GM18511 (cell line): ENCODE measurements around the gene TRERF1.
"Not testable (repeated sequence)": the region's sequence is repeated elsewhere in the genome, so short reads cannot be mapped to it uniquely, and the experiment has no call there.

Experiments used
- ATAC-seq: cut with Tn5 transposase; IDR thresholded peaks from one replicate; pipeline ENCODE4 v1.9.1; 2021; ENCODE audit warnings: mild to moderate bottlenecking, moderate library complexity; ENCODE audit not compliant: unreplicated experiment

TRERF1 gene

DNA sequence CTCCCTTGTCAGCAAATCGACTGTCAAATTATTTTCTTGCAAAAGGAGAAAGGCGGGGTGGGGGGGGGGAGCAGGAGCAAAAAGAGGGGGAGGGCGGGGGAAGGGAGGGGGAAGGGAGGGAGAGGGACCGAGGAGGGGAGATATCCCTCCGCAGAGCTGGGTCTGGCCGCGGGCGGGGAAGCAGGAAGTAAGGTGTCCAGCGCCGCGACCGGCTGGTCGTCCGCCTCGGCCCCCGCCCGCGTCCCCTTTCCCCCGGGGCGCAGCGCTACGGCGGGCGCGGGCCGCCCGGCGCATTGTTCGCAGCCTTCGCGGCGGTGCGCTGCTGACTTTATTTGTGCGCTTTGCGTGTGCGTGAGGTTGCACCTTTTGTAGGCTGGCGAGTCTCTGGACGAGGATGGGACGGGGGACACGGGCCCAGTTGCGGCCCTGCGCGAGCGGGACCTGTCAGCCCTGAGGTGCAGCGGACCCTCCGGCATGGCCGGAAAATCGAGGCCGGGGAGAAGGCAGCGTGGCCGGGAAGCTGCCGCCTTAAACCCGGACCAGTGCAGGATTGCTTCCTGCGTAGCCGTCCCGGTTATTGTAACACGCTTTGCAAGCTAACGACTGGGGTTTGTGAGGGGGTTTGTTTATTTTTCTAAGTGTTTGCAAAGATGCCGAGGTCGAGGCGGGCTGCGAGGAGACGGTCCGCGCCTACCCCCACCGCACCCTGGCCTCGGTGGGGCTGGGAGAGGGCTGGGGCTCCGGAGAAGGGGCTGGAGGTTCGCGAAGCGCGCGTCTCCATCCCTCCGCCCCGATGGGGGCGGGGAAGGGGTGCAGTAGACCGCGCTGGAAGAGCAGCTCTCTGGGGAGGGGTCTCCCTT is 675 bp upstream of the TRERF1 start:
- ATAC-seq: peak; percentile 40

DNA sequence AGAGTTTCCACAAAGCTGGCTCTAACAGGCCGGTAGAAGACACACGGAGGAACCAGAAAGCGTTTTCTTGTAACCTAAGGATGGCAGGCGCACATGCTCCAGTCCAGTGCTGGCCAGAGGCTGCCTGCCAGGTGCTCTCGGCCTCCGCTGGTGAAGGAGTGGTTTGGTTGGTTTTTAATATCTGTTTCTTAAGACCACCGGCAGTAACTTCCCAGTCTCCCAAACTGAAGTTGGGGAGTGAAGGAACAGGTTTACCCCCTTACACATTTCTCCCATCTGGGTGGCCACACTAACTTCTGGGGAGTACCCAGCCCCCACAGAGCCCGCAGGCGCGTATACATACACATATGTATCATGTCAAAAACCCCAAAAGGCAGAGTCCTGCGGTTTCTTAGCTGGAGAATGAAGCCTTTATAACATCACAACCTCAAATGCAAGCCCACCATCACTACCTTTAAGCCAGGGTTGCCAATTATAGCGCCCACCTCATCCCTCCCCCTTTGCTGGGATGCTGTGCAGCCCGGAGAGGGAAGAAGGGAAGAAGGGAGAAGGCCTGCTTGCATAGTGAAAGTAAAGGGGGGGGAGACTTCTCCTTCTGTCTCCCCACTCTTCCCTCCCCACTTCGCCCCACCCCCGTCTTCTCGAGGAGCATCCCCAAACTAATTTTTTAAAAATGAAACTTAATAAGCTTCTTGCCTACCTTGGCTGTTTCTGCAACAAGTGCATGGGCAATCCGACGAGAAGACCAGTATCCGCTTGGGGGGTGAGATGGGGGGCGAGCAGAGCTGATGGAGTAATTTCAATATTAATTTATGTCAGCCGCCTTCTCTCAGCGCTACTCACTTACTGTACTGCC is 1.0 kb downstream of the TRERF1 start:
- ATAC-seq: peak; percentile 1

DNA sequence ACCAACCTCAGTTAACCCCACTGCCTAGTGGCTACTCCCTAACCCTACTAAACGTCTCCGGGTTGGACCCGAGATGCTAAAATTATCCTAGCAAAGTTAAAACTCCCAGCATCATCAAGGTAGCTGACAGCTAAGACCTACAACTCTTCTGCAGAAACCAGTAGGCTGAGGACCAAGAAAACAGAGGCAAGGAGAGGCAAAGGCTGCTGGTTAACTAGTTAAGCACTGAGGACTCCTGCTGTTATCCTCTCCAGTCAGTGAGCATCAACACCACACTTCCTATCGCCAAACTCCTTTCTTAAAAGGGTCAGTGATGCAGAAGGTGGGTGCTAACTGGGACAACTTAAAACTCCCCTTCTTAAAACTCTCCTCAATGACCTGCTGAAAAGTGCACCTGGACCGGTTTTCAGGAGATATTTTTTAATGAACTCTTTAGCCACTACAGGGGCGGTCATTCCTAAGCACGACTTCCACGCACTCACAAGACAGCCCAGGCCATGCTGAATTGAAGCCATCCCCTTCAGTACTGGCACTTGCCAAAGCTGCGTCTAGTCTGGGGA is 1.7 kb downstream of the TRERF1 start:
- ATAC-seq: no peak

DNA sequence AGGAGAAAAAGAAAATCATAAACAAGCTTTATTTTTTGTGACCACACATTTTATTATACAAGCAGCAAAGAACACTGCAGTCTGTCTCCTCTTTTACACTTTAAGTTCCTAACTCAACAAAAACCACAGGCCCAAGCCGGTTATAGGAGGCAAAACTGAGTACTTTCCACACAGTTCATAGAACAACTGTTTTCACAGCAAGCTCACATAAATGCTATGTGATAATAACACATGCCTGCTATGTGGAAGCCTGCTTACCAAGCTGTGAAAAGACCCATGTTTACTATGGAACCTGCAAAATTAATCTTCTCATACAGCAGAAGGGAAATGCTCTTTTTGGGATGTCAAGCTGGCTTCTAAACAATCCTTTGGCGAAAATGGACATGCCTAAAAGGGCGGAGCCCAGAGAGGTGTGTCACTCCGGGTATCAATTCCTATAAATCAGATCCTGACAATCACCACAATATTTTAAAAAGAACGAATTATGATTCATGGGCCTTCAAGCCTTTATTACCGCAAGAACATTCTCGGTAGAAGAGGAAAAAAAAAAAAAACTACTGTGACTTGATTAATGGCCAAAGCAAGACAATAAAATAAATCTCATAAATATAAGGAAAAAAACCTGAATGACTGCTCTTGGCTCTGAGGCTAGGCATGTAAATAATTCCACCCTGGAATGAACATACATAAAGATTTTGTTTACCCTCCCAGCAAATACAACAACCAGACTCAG is 2.6 kb downstream of the TRERF1 start:
- ATAC-seq: no peak

DNA sequence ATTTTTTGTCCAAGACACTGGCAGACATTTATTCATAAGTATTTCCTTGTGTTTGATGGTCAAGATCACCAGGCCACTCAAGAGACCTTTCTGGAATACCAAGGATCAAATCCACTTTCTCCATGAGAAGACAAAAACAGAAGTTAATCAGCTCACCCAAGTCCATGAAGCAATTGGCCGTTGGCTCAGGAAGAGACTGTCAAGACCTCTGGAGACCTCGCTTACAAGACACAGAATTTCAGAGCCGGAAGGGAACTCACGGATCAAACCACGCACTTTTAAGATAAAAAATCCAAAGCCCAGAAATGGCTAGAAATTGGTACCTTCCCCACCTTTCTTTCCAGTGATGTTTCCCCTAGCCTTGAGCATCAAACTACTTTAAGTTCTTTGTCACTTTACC is 3.3 kb downstream of the TRERF1 start:
- no peak for ATAC-seq

DNA sequence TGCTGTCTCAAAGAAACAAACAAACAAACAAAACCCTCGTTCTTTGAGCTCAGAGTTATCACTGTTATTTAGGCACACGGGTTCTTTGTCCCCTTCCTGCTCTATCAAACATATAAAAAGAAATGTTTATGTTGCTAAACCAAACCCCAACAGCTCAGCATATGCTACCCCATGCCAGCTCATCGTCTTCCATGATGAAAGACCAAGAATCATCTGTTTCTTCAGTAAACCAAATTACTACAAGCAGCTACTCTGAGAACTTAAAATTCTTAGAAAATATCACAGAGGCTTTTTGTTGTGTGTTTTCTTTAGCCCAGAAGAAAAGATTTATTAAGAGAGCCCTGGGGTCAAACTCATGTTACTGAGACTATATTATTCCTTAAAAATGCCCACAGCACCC is 4.7 kb downstream of the TRERF1 start:
- ATAC-seq: no peak

DNA sequence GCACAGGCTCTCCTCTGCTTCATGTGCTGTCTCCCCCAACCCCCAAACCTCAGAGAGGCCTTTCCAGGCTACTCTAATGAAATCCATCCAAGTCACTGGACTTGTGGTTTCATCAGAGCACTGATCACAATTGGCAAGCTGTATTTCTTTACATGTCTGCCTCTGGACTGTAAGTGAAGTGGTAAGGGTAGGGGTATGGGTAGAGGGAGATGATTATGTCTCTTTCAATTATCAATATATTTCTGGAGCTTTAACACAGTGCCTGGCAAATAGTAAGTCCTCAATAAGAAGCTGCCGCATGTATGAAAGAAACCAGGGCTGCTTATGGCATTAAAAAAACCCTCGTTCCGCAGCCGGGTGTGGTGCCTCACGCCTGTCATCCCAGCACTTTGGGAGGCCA is 5.4 kb downstream of the TRERF1 start:
- ATAC-seq: no peak

DNA sequence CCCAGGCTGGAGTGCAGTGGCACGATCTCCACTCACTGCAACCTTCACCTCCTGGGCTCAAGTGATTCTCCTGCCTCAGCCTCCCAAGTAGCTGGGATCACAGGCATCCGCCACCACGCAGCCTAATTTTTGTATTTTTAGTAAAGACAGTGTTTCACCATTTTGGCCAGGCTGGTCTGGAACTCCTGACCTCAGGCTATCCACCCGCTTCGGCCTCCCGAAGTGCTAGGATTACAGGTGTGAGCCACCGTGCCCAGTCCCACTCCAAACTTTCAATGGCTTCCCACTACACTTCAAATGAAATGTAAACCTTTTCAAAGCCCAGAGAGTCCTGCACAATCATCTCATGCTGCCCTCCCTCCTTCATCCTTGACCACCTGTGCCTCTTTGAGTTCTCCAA is 5.8 kb downstream of the TRERF1 start:
- ATAC-seq: not testable (repeated sequence)

DNA sequence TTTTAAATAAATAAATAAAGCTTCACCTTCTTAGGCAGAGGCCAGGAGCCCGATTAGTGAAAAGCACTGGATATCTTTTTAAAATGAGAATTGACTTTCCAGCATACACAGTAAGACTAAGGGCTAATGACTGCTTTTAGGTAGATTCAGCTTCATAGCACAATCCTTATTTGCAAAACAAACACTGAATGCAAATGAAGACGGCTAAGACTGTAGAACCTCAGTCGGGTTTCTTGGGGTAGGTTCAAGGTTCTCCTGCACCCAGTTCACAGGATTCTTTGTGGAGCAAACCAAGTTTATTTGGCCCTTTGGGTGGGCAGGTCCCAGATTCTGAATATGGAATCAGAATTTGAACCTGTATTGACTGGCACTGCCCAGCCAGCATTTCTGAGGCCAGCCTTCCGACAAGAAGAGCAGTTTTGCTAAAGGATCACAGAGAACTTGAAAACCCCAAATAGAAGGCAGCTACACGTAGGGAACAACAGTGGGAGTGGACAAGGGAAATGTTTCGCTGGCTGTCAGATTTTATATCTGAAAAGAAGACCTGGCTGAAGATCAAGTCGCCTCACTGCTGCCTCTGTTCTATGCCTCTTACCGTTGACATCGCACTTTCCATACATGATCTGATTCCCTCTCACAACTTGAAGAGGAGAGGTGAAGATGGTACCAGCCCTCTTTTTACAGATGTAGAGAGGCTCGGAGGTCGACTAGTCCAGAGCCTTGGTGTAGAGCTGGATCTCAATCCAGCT is 8.2 kb downstream of the TRERF1 start:
- no peak for ATAC-seq

DNA sequence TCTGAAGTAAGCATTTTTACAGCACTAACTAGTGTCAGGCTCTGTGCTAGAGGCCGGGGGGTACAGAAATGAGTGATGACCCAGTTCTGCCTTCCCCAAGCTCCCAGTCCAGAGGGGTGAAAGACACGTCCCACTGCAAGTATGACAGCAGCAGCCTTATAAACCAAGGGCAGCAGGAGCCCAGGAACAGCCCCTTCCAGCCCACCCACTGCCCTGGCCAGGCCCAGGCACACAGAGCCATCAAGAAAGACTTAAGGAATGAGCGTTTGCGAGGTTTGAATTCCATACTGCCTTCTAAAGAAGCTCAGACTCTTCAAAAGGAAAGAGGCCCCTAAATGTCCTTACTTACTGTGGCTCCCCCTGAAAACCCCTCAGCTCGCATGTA is 10.0 kb downstream of the TRERF1 start:
- no peak for ATAC-seq

DNA sequence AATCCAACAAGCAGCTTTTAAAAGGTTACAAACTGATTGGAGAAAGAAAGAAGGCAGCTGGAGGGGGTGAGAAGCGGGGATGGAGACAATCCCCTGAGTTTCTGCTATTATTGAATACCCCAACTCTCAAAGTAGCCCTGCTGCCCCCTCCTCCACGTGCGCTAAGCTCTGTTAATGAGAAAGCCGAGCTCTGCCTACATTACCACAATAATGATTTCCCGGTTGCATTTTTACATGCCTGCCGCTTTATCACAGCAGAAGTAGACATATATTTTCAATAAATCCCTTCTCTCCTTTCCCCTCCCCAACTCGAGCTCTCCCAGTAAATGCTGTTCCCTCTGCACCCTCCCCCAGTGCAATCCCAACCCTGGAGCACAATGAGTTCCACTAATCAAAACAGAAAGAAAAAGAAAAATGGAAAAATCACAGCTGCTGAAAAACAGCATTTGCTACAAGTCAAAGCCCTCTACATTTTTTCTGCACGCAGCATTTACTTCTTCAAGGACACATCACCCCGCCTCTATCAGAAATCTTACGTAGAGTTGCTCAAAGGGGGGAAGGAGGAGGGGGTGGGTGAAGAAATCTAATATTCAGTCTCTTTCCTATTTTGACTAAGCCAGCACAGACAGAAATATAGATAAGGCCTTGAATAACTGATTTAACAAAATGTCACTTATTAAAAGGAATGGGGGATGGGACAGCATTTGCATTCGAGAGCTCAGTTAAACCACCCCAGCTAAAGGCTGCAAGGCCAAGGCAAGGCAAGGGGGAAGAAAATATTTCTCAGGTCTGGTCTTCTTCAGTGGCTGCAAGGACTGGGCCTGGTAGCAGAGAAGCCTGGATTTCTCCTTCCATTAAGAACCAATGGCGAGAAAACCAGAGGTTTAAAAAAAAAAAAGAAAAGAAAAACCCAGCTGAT is 10.7 kb downstream of the TRERF1 start:
- ATAC-seq: no peak

DNA sequence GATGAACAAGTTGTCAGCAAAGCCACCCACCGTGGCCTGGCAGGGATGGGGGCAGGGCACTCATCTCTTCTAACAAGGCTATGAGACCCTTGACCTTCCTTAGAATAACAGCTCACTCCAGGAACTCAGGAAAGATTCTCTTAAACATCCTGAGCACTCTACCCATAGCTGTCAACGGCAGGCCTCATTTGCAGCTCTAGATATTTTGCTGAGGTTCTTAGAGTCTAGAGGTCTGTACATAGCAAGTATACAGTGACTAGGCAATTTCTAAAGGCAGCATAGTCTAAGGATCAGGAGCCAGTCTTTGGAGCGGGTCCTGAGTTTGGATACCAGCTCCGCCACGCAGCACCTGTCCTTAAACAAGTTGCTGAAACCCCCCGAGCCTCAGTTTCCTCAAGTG is 11.7 kb downstream of the TRERF1 start:
- no peak for ATAC-seq

DNA sequence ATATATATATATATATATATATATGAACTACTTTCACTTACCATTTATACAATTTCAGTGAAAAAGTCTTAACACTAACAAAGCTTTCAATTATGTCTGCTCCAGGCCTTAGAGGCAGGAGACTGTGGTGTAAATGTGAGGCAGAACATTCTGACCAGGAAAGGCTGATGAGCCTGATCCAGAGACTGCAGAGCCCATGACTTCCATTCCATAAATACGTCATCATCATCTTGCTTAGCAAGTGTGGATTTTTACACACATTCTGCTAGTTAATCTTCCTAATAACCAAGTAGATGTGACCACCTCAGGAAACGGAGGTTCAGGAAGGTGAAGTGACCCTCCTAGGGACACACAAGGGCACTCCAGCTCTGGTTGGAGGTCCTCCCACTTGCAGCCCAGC is 14.9 kb downstream of the TRERF1 start:
- ATAC-seq: no peak

DNA sequence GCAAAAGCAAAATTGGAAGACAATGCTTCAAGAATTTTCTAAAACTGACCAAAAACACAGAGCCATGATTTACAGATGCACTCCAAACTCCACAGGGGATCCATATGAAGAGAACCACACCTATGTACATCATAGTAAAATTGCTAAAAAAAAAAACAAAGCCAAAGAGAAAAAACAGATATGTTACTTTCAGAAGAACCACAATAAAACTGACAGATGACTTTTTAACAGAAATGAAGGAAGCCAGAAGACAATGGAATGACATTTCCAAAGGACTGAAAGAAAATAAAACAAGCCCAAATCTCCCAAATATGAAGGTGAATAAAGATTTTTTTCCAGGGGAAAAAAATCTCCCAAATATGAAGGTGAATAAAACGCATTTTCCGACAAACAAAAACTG is 17.5 kb downstream of the TRERF1 start:
- ATAC-seq: no peak

DNA sequence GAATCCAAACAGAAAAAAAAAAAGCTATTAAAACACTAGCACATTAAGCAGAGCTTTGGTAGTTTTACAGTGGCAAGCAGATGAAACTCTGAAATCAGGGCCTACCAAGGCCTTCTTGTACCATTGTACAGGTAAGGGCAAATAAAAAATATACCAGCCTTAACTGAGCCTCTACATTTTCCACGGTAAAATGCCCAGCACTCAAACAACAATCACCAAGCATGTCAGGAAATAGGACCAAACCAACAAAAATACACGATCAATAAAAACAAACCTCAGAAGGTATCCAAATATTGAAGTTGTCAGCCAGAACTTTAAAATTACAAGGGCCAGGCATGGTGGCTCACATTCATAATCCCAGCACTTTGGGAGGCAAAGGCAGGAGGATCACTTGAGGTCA is 18.3 kb downstream of the TRERF1 start:
- ATAC-seq: no peak

DNA sequence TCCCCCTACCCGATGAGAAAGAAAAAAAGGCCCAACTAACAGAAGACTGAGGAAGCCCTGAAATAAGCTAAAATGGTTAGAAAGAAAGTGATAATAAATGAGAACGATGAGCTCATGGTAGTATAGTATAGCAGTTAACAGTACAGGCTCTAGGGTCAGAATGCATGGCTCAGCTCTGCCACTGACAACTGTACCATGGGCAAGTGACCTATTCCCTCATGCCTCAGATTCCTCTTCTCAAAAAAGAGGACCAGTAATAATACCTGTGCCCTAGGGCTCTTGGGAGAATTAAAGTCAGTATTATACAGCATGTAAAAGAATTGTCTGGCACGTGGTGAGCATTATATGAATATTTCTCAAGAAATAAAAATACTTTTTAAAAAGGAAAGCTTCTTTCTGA is 19.8 kb downstream of the TRERF1 start:
- ATAC-seq: no peak

DNA sequence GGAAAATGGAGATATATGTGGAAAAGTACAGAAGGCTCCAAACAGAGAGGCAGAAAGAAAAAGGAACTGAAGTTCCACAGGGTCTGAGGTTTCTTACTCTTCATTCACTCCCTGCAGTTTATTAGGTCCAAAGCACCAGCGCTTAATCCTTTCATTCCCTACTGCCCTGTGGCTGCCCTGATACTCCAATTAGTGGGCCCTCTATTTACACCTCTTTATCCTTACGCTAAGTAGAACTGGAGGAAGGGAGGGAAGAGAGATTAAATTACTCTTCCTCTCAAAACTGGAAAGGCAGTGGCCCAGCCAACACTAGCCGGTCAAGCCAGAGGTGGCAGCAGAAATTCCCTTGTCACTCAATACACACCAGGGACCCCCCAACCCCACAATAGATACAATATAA is 20.4 kb downstream of the TRERF1 start:
- ATAC-seq: no peak

DNA sequence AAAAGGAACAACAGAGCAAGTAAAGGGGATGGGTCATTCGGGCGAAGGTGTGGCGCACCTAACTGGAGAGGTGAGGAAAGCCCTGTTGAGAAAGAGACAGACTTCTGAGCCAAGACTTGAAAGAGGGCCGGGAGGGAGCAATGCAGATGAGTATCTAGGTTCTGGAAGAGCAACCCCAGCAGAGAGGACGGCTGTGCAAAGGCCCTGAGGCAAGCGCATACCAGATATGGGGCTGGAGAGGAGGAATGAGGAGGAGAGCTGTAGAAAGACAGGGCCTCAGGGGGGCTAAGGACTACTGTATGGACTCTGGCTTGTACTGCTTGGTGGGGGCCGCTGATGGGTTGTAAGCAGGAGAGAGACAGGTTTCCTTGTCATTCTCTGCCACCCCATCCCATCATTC is 21.9 kb downstream of the TRERF1 start:
- ATAC-seq: no peak

DNA sequence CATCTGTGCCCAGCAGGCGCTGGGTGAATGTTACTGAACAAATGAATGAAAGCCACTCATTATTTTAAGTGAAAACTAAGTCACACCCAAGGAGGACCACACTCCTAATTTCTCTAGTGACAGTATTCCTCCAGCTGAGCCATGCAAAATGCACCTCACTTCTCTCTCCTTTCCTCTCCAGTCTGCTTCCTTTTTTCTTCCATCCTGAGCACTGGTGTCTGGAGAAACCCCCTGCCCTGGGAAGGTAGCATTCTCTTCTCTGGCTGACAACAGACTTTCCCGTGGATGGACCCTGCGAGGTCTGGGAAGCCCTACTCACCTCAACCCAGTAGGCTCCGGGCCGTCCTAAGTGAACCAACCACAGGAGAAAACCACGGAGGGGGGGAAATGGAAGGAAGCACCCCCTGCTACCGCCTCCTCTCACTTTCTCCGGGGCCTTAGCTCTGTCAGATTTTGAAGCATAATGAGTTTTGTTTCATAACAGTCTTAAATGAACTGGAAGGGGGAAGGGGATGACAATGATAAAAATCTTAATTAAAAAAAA is 22.6 kb downstream of the TRERF1 start:
- no peak for ATAC-seq
